ENCODE data around the gene RNASE12.

- no peak for TF ChIP-seq CTCF (IDR thresholded peaks at IDR 0.05)
- TF ChIP-seq POLR2A (IDR thresholded peaks at IDR 0.05): no peak
These were observed at the start of gene RNASE12 for GRCh38 chr14:20591235-20591634.

Data from vagina (tissue), 2 donors.